Brain pericyte (primary cell): ENCODE data around the gene MAP2.

Experiments
- DNase-seq: peaks from one replicate; pipeline ENCODE4 v3.0.0-alpha.2; 2012; ENCODE audit warnings: low read depth, low spot score

The MAP2 gene

DNA sequence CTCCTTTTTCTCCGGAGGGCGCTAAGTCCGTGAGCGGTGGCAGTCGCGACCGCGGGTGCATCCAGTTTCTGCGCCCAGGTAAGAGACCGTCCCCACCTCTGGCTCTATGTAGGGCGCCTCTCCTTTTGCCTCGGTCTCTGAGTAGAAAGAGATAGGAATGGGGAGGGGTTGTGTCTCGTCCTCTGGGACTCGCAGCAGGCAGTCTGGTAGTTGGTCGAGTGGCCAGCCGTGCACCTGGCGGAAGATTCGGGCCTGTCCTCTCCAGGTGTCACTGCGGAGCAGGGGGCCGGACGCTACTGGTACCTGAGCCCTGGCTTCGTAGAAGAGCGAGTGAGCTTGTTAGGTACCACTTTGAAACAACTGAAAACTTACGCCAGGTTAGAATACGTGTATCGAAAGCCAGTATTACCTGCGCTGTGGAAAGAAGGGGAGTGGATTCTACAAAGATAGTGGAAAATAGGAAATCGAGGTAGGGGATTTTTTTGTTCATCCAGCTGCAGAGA lies 403 bp downstream of the MAP2 start:
- no peak for DNase-seq

DNA sequence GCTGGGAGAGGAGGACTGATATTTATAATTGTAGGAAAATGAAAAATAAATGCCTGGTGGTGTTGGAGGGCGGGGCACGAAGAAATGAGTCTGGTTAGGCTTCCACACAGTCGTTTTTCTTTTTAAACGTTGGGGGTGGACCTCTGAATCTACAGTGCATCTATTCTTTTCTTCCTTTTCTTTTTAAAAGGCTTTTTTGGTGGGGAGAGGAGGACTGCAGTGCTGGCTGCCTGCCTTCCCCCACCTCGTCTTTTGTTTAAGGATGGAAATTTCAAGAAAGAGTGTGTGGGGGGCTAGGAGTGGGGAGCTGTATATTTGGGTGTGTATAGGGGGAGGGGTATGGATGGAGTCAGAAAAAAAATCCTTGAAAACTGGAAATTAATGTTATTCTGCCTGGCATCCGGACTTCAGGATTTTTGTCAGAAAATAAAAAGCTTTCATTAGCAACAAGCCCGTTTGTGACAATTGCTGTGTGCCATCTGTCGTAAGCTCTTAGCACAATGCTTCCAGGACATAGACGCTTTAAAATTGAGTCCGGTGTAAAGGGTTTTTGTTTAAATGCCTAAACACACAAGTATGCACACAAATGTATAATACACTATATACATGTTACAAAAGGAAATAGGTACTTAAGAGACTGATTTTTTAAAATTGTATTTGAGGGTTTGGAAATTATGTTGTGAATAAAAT lies 1.1 kb downstream of the MAP2 start:
- DNase-seq = no peak

DNA sequence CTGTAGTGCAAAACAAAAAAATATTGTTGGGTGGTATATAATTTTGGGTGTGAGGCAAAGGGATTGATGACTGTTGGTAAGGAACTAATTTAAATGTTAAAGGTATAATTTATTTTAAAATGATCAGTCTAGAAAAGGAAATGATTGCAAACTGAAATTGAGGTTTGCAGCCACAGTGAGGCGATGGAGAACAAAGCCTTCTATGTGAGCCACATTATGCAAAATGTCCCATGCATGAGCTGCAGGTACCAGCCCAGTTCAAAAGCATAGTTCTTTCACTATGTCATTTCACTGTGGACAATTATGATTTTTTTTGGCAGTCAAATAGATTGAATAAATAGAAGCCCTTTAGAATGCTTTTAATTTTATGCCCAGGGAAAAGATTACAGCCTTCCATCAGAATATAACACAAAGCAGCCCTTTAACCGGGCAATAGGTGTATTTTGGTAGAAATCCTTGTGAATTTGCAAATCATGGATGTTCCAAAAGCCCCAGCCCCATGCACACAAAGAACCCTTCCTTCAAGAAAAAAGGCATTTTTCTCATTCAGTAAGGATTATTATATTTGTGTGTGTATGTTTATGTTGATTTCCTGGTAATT lies 1.7 kb downstream of the MAP2 start:
- no peak for DNase-seq

DNA sequence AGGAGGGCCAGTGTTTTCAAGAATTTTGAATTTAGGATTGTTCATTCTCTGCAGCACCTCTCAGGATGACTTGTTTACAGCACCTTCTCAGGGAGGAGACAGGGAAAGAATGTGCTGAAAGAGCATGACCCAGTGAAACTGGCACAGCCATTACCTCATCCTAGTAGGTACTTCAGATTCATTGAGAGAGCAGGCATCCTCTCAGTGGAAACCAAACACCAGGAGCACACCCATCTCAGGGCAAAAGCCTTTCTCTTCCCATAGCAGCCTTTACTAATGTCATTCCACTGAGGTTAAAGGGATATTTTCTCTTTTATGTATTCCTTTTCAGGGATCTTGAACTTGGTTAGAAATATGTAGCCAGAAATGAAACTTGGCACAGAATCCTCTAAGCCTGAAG lies 2.6 kb downstream of the MAP2 start:
- no peak for DNase-seq

DNA sequence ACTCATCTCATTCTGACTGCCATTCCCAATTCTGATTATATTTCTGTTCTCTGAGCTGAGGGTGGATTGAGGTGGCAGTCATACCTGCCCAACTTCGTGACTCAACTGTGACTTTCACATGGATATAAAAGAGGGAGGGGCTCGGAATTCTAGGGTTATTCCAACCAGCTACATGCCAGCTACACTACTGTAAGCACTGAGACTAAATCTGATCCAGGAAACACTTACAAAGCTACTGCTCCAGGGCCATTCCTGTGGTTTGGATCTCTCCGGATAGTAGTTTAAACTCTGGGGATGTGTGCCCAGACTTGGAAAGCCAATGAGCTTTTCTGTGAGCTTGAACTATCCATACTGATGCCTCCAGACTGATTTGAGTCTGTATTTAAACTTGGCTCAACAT lies 7.9 kb downstream of the MAP2 start:
- DNase-seq = no peak

DNA sequence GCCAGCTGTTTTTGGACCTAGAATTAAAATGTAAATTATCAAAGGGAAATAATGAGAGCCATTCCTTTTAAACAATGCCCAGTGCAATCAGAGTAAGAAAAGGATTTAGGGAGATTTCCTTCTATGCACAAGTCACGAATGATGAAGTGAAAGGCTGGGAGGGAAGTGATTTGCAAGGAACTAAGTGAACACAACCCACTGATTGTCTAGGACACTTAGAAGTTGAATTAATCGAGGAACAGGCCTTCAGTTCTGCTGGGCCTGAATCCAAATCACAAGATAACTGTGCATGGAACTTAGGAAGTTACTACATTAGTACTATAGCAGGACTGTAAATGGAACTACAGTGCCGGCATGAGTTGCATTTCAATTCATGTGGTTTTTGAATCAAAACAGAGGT lies 17.7 kb downstream of the MAP2 start:
- no peak for DNase-seq

DNA sequence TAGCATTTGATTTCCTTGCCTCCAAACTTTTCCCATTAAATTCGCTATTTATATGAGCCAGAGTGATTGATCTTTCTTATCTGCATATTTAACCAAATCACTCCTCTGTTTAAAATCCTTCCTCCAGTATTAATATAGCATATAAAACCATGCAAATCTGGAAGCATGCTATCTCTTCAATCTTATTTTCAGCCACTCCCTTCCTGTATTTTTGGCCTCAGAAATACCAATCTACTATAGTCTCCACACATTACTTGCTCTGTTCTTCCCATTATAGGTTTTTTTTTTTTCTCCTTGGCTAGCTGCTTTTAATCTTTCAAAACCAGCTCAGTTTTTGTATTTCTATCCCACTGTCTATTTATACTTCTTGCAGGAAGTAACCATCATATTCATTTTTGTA lies 19.1 kb downstream of the MAP2 start:
- DNase-seq = no peak

DNA sequence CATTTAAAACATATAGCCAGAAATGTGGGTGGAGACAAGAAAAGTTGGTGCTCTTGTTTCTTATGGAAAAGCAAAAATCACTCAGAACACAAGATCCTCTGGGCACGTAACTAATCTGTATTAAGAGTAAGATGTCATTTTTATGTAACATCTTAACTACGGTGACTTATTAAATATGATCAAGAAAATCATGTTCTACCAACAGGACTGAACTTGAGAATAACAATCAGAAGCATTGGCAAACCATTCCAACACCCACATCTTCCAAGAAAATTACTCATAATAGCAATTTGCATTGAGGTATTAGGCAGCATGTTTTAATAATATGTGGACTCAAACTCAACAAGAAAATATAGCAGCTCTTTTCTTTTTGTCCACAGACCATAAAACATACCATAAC lies 21.6 kb downstream of the MAP2 start:
- no peak for DNase-seq

DNA sequence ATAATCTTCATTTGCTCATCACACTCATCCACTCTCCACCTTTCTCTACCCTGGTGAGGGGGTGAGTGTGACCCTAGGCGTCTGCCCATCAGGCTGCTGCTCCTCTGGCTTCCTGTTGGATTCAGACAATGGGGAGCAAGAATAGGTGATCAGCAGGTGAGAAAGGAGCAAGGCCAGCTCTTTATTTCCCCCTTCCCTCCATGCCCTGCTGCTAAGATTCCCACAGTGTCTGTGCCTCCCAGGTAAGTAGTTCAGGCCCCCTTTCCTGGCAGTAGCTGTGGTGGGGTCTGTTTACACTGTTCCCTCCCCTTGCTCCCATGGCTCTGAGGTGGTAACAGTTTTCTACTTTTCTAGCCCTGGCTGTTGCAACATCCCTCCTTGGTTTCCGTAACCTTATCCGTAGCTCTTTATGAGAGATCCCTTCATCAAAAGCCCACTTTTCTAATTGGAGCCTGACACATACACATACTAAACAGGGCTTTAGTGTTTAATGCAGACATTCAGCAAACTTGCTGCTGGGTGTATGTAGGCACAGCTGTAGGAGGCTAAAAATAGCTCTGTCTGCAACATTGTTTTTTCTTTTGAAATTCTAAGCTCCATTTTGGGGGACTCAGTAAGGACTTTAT lies 27.5 kb downstream of the MAP2 start:
- no peak for DNase-seq

DNA sequence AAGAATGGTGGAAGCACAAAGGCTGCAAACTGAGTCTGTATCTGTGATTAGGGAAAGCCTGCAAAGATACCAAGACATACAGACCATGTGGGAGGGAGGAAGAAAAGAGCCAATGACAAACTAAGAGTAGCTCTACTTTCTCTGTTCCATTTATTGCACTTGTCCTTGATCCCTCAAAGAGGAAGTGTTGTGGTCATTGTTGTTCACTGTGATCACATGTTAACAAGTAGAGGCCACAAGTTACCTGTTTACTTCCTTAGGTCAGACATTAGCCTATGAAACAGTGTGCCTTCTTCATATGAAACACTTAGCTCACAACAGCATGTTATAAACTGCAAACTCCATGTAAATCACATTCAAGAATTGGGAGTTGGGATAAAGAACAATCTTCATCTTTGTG lies 32.6 kb downstream of the MAP2 start:
- no peak for DNase-seq

DNA sequence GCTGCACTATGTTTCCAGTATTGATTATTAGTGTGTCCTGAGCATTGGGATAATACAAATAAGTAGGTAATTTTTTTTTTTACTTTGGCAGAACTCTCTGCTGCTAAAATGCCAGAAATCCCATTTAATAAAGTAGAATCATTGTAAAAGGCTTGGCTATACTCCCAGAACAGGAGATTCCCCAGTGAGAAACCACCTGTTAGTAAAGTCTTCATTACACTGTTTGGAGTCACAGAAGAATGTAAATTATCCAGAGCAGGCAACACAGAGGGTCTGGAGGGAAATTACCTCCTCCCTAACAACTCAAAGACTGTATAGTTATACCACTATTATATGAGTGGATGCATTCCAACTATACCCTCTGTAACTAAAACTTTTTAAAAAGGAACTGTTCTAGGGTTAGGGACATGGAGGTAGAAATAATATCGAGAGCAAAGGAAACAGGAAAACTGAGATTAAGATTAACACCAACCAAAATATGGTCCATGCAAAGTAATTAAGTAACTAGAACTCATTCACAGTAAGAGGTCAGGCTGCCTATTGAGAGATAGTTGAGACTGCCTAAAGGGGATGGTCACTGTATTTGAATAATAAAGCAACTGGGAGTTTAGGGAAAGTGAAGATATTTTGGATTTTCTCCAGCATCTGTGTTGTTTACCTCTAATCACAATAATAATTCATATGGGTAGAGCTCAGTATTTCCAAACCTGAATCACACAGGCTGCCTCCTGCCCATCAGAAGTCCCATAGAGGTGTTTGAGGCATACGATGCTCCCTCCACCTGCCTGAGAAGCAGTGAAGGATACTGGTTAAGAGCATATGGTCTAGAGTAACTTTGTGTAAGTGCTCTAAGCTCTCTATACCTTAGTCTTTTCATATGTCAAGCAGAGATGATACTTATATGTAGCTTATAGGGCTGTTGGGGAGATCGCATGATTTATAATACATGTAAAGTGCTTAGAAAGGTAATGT lies 34.4 kb downstream of the MAP2 start:
- DNase-seq = no peak

DNA sequence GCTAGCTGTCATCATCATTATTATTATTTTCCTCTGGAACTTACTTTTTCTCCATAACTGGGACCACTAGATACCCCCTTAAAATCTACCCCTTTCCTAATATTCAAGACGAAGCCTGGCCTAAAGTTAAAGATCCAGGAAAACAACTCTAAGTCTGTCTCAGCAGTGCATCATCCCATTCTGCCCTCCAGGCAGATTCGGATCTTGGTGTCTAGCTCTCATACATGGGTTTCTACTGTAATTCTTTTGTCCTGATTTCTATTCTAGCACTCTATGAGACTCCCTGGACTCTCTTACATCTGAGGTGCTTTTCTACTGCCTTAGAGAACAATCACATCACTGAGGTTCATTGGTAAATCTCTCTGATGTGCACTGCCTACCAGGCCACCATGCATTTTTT lies 35.5 kb downstream of the MAP2 start:
- DNase-seq = no peak

DNA sequence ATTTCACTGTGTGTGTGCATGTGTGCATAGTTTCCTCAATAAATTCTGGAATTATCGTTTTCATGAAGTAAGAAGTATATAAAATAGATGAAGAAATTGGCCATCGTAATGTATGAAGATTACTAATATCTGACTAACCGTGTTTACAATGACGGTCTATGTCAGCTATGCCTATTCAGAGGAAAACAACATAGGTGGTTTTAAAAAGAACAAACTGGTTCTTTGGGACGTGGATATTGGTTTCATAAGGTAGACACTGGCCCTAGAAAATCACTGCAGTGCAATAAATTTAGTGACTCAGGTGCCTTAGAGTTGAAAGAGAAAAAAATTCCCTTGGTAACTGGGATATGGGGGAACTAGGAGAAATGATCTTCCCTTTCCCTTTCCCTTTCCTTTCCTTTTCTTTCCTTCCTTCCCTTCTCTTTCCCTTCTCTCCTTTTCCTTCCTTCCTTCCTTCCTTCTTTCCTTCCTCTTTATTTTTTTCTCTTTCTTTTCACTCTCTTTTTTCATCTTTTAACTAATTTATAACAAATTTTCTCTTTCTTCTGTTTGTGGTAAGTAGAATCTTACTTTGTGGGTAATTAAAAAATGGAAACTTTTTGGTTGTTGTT lies 36.4 kb downstream of the MAP2 start:
- no peak for DNase-seq

DNA sequence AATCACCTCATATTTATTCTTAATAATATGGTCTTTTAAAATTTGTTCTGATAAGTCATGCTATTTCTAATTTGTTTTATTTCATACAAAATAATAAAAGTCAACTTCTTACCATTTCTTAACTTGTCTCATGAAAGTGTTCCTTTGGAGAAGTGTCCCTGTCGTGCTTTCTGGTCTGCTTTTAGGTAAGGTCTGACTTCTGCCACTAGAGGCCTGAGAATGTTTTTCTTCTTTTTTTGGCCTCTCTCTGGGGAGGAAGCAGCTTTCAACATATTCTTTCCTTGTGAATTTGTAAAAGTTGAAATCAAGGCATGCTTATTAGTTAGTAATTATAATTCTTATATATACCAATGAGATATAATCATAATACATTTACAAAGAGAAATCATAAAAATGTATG lies 39.4 kb downstream of the MAP2 start:
- DNase-seq = no peak

DNA sequence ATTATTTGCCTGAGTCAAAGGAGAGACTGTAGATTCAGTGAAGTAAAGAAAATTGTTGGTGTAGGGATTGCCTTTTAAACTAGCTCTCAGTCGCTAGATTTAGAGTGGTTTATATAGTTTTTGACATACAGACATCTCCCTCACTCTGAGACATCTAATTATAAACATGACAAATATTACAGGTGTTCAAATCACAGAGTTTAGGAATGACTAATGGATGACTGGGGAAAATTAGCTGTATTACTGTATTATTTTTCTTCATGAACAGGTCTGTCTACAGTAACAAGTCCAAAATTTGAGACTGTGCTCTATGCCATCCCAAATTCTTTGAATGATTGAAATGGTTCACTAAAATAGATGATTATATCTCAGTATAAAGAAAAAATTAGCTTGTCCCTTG lies 40.0 kb downstream of the MAP2 start:
- no peak for DNase-seq

DNA sequence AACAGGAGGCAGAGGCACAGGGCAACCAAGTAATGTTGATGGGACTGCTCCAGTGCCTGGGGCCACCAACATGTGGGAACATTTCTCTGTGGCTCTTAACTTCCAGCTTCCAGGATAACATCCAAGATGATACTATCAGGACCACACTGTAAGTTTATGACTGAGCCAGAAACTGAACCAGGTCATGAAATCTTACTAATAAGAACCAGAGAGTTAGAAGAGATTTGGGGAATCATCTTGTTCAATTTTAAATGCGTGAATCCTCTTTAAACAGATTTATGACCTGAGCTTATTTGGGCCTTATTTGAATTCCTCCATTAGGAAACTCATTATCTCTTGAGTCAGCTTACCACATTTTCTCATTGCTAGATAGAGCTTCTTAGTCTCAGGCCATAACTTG lies 45.0 kb downstream of the MAP2 start:
- no peak for DNase-seq

DNA sequence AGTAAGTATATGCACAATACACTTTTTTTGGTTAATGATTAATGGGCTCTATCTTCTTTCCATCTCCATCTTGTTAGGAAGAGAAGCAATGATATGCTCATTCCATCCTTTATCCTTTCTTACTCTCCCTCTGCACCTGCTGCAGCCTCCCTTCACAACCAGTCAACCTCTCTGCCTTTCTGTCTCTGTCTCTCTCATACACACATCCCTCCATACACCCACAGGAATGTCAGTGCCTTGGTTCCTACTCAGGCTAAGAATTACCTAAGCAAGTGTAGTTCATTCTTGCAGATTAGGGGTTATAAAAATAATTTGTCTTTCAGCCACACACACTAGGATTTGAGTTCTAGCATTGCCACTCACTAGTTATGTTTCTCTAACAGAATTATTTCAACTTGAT lies 45.6 kb downstream of the MAP2 start:
- DNase-seq = no peak

DNA sequence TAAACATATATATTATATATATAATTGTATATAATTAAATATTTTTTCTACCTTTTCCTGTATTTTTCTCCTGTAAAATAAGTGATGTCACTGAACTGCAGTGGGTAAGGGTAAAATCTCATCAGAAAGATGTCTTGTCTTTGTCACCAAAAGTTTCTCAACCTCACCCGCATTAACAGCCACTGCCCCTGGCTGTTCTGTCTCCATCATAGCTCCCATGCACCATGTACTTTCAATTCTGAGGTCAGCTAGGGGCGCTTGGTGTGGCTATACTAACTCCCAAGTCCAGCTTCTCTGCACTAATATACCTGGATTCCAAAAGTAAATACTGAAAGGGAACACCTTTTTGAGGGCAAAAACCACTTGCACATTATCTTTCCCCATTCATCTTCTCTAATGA lies 46.6 kb downstream of the MAP2 start:
- DNase-seq = no peak

DNA sequence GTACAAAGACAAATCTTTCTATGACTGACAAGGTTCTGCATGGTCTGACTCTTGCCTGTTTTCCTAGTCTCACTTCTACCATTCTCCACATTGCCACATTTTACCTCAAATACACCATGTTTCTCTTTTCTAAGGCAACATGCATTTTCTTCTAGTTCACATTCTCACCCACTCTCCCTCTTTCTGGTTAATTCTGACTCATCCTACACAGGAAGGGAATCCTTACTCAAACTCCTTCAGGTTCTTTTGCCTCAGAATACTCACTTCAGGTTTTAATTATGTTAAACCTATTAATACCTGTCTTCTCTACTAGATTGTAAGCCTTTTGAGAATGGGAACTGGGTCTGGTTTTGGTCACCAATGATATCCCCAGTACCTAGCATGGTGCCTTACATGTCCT lies 47.2 kb downstream of the MAP2 start:
- DNase-seq = no peak

DNA sequence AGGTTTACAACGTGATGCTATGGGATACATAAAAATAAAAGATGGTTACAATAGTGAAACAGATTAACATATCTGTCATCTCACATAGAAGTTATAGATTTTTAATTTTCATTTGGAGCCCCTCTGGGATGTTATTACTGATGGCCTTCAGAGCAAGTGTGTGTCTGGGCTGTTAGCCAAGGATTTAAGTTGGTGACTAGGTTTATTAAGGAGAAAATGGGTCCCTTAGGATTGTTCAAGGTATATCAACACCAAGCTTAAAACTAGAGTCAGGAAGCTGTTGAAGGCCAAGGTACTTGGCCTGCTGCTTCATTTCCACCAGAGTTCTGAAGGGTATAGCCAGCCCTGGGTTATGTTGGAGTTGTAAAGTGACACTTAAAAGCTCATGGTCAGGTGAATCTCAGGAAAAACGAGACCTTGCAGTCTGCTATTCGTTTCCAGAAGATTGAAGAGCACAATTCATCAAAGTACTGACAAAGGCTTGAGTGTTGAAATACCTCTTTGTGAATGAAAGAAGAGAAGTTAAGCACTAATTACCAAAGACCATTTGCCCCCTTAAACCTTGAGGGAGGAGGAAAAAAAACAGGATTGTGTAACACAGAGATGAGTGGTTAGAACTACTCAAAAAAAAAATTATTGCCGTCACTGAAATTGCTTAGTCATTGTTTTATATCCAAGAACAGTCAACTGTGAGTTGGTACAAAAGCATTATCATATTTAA lies 48.4 kb downstream of the MAP2 start:
- no peak for DNase-seq

DNA sequence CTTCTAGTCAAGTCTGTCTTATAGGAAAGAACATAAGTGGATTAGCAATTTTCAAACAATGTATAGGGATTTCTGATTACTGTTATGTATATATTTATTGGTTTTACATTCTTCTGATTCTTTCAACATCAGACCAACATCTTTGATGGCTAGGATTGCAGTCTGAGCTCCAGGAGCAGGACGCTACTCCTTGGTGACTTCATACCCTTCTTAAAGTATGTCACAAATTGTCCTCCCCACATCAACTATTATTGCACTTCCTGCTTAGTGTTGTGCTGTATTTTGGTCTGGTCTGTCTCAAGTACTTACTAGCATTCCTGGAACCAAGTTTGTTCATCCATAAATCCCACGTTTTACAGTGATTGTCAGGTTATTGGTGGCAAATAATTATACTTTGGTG lies 49.0 kb downstream of the MAP2 start:
- no peak for DNase-seq
